Measurements from ENCODE around the gene KCNH2. TPM values are rescaled to one million over a fixed set of nuclear protein-coding genes. Genes with fewer than 3 reads are reported as not detected.

KCNH2 gene
- total and polyA plus RNA-seq, 2 of the 13 experiments (the other 11 are each of a cell fraction or from before 2014, with no cell fraction given): 0.09 to 0.11 TPM

- TF ChIP-seq DPF2 (CRISPR knock-in tag; IDR thresholded peaks at IDR 0.05; ENCODE audit: borderline replicate concordance, low read depth): no peak
These were observed 25.5 kb upstream of the KCNH2 start (continued) for GRCh38 chr7:151003572-151003971.

GRCh38 chr7:151001546-151001945 is 23.4 kb upstream of the KCNH2 start:
- Histone ChIP-seq H2AFZ (ENCODE audit: low read length) (no peak overlapping the region), H4K20me1 (ENCODE audit: insufficient read depth, low read length) (no peaks in the 10 kb centered on the region), H3K4me3 (replicated peaks in 1 of 3; ENCODE audit: insufficient read depth in 1 of 3, low read depth in 2 of 3, low read length in 3 of 3) (no peak overlapping the region), H3K9ac (ENCODE audit: insufficient read depth, low read depth, low read length) (no peak overlapping the region), H3K9me3 (ENCODE audit: low read length) (no peaks in the 10 kb centered on the region), H3K79me2 (ENCODE audit: insufficient read depth, low read length) (no peaks in the 10 kb centered on the region), H3K27ac (ENCODE audit: extremely low read length, insufficient read depth, low read length) (no peak overlapping the region), H3K27me3 (ENCODE audit: control insufficient read depth in 1 of 2, insufficient read depth in 2 of 2, low read length in 2 of 2) (peaks cover 0 to 8% of the 10 kb centered on the region in 2 experiments; a peak in 2 of 5 replicates), H3K4me1 (ENCODE audit: insufficient read depth, low read length) (peaks cover 39% of the 10 kb centered on the region), H3K36me3 (replicated peaks in 1 of 2; ENCODE audit: control insufficient read depth in 1 of 2, insufficient read depth in 2 of 2, low read length in 2 of 2) (no peaks in the 10 kb centered on the region), H3K4me2 (ENCODE audit: low read depth, low read length) (no peak overlapping the region)
- DNase-seq (ENCODE audit: low spot score) (no peak), ATAC-seq (no peak), FAIRE-seq (no peak)
- TF ChIP-seq ASH2L (IDR thresholded peaks at IDR 0.05; ENCODE audit: insufficient read length, low read depth, low read length) (no peak), ZNF800 (CRISPR knock-in tag; IDR thresholded peaks at IDR 0.05) (no peak), SOX6 (IDR thresholded peaks at IDR 0.05) (no peak), SOX6 (CRISPR knock-in tag; IDR thresholded peaks at IDR 0.05) (no peak), HNF1B (CRISPR knock-in tag; IDR thresholded peaks at IDR 0.05) (no peak), GATA4 (IDR thresholded peaks at IDR 0.05; ENCODE audit: borderline replicate concordance, low read depth) (no peak), MAFF (IDR thresholded peaks at IDR 0.05; ENCODE audit: low read depth, low read length) (no peak), AKNA (CRISPR knock-in tag; IDR thresholded peaks at IDR 0.05; ENCODE audit: borderline replicate concordance) (no peak)
- ChIA-PET POLR2A (no interaction called here), CTCF (ENCODE audit: low intra/inter-chr PET ratio, low total read pairs) (no interaction called here)
- intact Hi-C loops (cut with micrococcal nuclease; ENCODE audit: unreplicated experiment): no loop called here
- in situ Hi-C loops (cut with HindIII; ENCODE audit: extremely low pct_ligation_motif_present, low pct_unique_long_range_greater_than_20kb): no loop called here
- BruUV-seq (replicated peaks): no TSS peak
- 88% methylated on average over 10 of the region's 16 CpGs for WGBS (ENCODE audit: low lambda C conversion rate)

Data from HepG2 (cell line).